ENCODE results near the gene GUCY1A2.
"Not testable (repeated sequence)": the region's sequence is repeated elsewhere in the genome, so short reads cannot be mapped to it uniquely, and the experiment has no call there.

Gene GUCY1A2

GRCh38 chr11:106856566-106856965 is 161.7 kb downstream of the GUCY1A2 start:
- no peak for TF ChIP-seq ZNF274 (IDR thresholded peaks at IDR 0.05; ENCODE audit: low read depth, low read length)
- no peak overlapping the region for H3K4me3 ChIP-seq (ENCODE audit: low read length)

- H3K4me3 ChIP-seq (ENCODE audit: low read length), result no peak overlapping the region
- no peak for TF ChIP-seq ZNF274 (IDR thresholded peaks at IDR 0.05; ENCODE audit: low read depth, low read length)
These were observed 163.8 kb downstream of the GUCY1A2 start for GRCh38 chr11:106854429-106854828.

- TF ChIP-seq ZNF274 (IDR thresholded peaks at IDR 0.05; ENCODE audit: low read depth, low read length), result no peak
- no peak overlapping the region for H3K4me3 ChIP-seq (ENCODE audit: low read length)
These were observed 164.3 kb downstream of the GUCY1A2 start for GRCh38 chr11:106853850-106854401.

- no peak for TF ChIP-seq ZNF274 (IDR thresholded peaks at IDR 0.05; ENCODE audit: low read depth, low read length)
These were observed 165.5 kb downstream of the GUCY1A2 start for GRCh38 chr11:106852779-106853178.

GRCh38 chr11:106848526-106848925 is 169.8 kb downstream of the GUCY1A2 start:
- H3K4me3 ChIP-seq (ENCODE audit: low read length), result no peak overlapping the region
- TF ChIP-seq ZNF274 (IDR thresholded peaks at IDR 0.05; ENCODE audit: low read depth, low read length), result no peak

More at GRCh38 chr11:106852779-106853178, 165.5 kb downstream of the GUCY1A2 start:
- no peak overlapping the region for H3K4me3 ChIP-seq (ENCODE audit: low read length)

GRCh38 chr11:106842134-106842533 is 176.1 kb downstream of the GUCY1A2 start:
- TF ChIP-seq ZNF274 (IDR thresholded peaks at IDR 0.05; ENCODE audit: low read depth, low read length), result no peak

GRCh38 chr11:106840947-106841346 is 177.3 kb downstream of the GUCY1A2 start:
- H3K4me3 ChIP-seq (ENCODE audit: low read length), result no peak overlapping the region
- TF ChIP-seq ZNF274 (IDR thresholded peaks at IDR 0.05; ENCODE audit: low read depth, low read length), result no peak

More at GRCh38 chr11:106842134-106842533, 176.1 kb downstream of the GUCY1A2 start:
- no peak overlapping the region for H3K4me3 ChIP-seq (ENCODE audit: low read length)

GRCh38 chr11:106840146-106840545 is 178.1 kb downstream of the GUCY1A2 start:
- H3K4me3 ChIP-seq (ENCODE audit: low read length), result no peak overlapping the region
- no peak for TF ChIP-seq ZNF274 (IDR thresholded peaks at IDR 0.05; ENCODE audit: low read depth, low read length)

GRCh38 chr11:106834567-106834966 is 183.7 kb downstream of the GUCY1A2 start:
- no peak for TF ChIP-seq ZNF274 (IDR thresholded peaks at IDR 0.05; ENCODE audit: low read depth, low read length)

GRCh38 chr11:106828976-106829375 is 189.3 kb downstream of the GUCY1A2 start:
- H3K4me3 ChIP-seq (ENCODE audit: low read length), result no peak overlapping the region
- TF ChIP-seq ZNF274 (IDR thresholded peaks at IDR 0.05; ENCODE audit: low read depth, low read length), result no peak

More at GRCh38 chr11:106834567-106834966, 183.7 kb downstream of the GUCY1A2 start:
- no peak overlapping the region for H3K4me3 ChIP-seq (ENCODE audit: low read length)

- TF ChIP-seq ZNF274 (IDR thresholded peaks at IDR 0.05; ENCODE audit: low read depth, low read length), result no peak
- H3K4me3 ChIP-seq (ENCODE audit: low read length), result no peak overlapping the region
These were observed 189.7 kb downstream of the GUCY1A2 start for GRCh38 chr11:106828576-106828975.

- no peak for TF ChIP-seq ZNF274 (IDR thresholded peaks at IDR 0.05; ENCODE audit: low read depth, low read length)
- H3K4me3 ChIP-seq (ENCODE audit: low read length), result no peak overlapping the region
These were observed 190.6 kb downstream of the GUCY1A2 start for GRCh38 chr11:106827687-106828086.

- H3K4me3 ChIP-seq (ENCODE audit: low read length), result not testable (repeated sequence)
These were observed 191.7 kb downstream of the GUCY1A2 start for GRCh38 chr11:106826558-106826957.

GRCh38 chr11:106821826-106822225 is 196.4 kb downstream of the GUCY1A2 start:
- no peak overlapping the region for H3K4me3 ChIP-seq (ENCODE audit: low read length)
- TF ChIP-seq ZNF274 (IDR thresholded peaks at IDR 0.05; ENCODE audit: low read depth, low read length), result no peak

- H3K4me3 ChIP-seq (ENCODE audit: low read length), result no peak overlapping the region
- TF ChIP-seq ZNF274 (IDR thresholded peaks at IDR 0.05; ENCODE audit: low read depth, low read length), result no peak
These were observed 197.0 kb downstream of the GUCY1A2 start for GRCh38 chr11:106821291-106821690.

GRCh38 chr11:106818443-106818842 is 199.8 kb downstream of the GUCY1A2 start:
- TF ChIP-seq ZNF274 (IDR thresholded peaks at IDR 0.05; ENCODE audit: low read depth, low read length), result no peak
- H3K4me3 ChIP-seq (ENCODE audit: low read length), result no peak overlapping the region
